WTC11 (cell line): ENCODE results near the gene RABIF. TPM values are rescaled to one million over a fixed set of nuclear protein-coding genes. Genes with fewer than 3 reads are reported as not detected.

Experiments
- ATAC-seq: fragments of 200-7000 bp; cut with Tn5 transposase; 2 replicates; pipeline ENCODE4 v1.10.0; 2021; ENCODE audit warnings: mild to moderate bottlenecking, moderate library complexity
- CTCF ChIA-PET: fragments of 300-600 bp; sonication (Branson Sonifier 250); formaldehyde crosslinking; loops from one replicate; lab custom pipeline; 2021; ENCODE audit warnings: antibody characterized with exemption; lab: Charles Lee
- POLR2A ChIA-PET: fragments of 350-600 bp; sonication (Branson Sonifier 250); formaldehyde crosslinking; loops from one replicate; lab custom pipeline; 2021; ENCODE audit warnings: antibody characterized with exemption; lab: Charles Lee
- DNase-seq: peaks from one replicate; pipeline ENCODE4 v3.0.0; 2021; ENCODE audit warnings: low spot score
- H3K27ac Mint-ChIP-seq: 2 replicates; pipeline ENCODE4 v1.8.0; 2021; ENCODE audit warnings: mixed read lengths
- H3K27me3 Mint-ChIP-seq: 2 replicates; pipeline ENCODE4 v1.8.0; 2021; ENCODE audit warnings: low read depth, mild to moderate bottlenecking, moderate library complexity, mixed read lengths
- H3K36me3 Mint-ChIP-seq: 2 replicates; pipeline ENCODE4 v1.8.0; 2021; ENCODE audit warnings: mixed read lengths
- H3K4me1 Mint-ChIP-seq: 2 replicates; pipeline ENCODE4 v1.8.0; 2022; ENCODE audit warnings: mixed read lengths
- H3K4me3 Mint-ChIP-seq: 2 replicates; pipeline ENCODE4 v1.8.0; 2021; ENCODE audit warnings: mild to moderate bottlenecking, moderate library complexity, mixed read lengths
- H3K9me3 Mint-ChIP-seq: 2 replicates; pipeline ENCODE4 v1.8.0; 2021; ENCODE audit warnings: mixed read lengths
- ATF6 ChIP-seq: sonication (generic); formaldehyde crosslinking; IDR thresholded peaks from 2 replicates; pipeline ENCODE4 v1.8.1; 2023; ENCODE audit warnings: mild to moderate bottlenecking, missing genetic modification reagents
- CDX4 ChIP-seq: fragments of 250-450 bp; sonication (Bioruptor Pico); IDR thresholded peaks from 2 replicates; pipeline ENCODE4 v1.9.0; 2021; ENCODE audit warnings: moderate library complexity, mild to moderate bottlenecking, inconsistent platforms, borderline replicate concordance
- GRHL2 ChIP-seq: fragments of 250-450 bp; sonication (Bioruptor Pico); IDR thresholded peaks from 2 replicates; pipeline ENCODE4 v1.8.0; 2022; ENCODE audit warnings: mild to moderate bottlenecking, moderate library complexity; ENCODE audit not compliant: insufficient replicate concordance, severe bottlenecking
- MYBL2 ChIP-seq: sonication (generic); formaldehyde crosslinking; IDR thresholded peaks from 2 replicates; pipeline ENCODE4 v1.8.1; 2023; ENCODE audit warnings: mild to moderate bottlenecking, moderate library complexity, missing genetic modification reagents
- OVOL2 ChIP-seq: fragments of 250-450 bp; sonication (Bioruptor Pico); IDR thresholded peaks from 2 replicates; pipeline ENCODE4 v1.9.0; 2021; ENCODE audit warnings: mild to moderate bottlenecking, borderline replicate concordance
- RELA ChIP-seq: sonication (generic); formaldehyde crosslinking; IDR thresholded peaks from 2 replicates; pipeline ENCODE4 v1.8.1; 2022; ENCODE audit warnings: missing genetic modification reagents, mild to moderate bottlenecking, borderline replicate concordance
- STAT6 ChIP-seq: sonication (generic); formaldehyde crosslinking; conservative IDR thresholded peaks from 2 replicates; pipeline ENCODE4 v1.8.1; 2023; ENCODE audit warnings: mild to moderate bottlenecking, low read depth, missing genetic modification reagents, moderate library complexity
- TCF7 ChIP-seq: sonication (generic); formaldehyde crosslinking; IDR thresholded peaks from 2 replicates; pipeline ENCODE4 v1.8.0; 2022; ENCODE audit warnings: mild to moderate bottlenecking, low read depth, missing genetic modification reagents, moderate library complexity
- ZNF121 ChIP-seq: sonication (generic); formaldehyde crosslinking; IDR thresholded peaks from 2 replicates; pipeline ENCODE4 v1.8.0; 2023; ENCODE audit warnings: missing genetic modification reagents
- ZSCAN18 ChIP-seq: fragments of 250-450 bp; sonication (Bioruptor Pico); IDR thresholded peaks from 2 replicates; pipeline ENCODE4 v2.1.2; 2022; ENCODE audit warnings: mild to moderate bottlenecking, moderate library complexity
- total RNA-seq: library from RNA; stranded (reverse); gene quantifications from 3 replicates; pipeline ENCODE4 v1.2.3, GENCODE V29; 2021
- TF ChIP-seq, protein P1 (sequence below): sonication (generic); formaldehyde crosslinking; IDR thresholded peaks from 2 replicates; pipeline ENCODE4 v1.8.0; 2022; ENCODE audit warnings: mild to moderate bottlenecking, missing genetic modification reagents

Gene RABIF
- total RNA-seq, 1 experiment from 2014 or later: 6.6 TPM

- Mint-ChIP-seq H3K4me3 (no peak overlapping the region), H3K36me3 (peaks cover 3% of the 10 kb centered on the region), H3K4me1 (peaks cover under 1% of the 10 kb centered on the region), H3K9me3 (no peaks in the 10 kb centered on the region), H3K27me3 (no peaks in the 10 kb centered on the region), H3K27ac (no peak overlapping the region)
- CTCF ChIA-PET: no interaction called here
- POLR2A ChIA-PET: no interaction called here
- ATAC-seq (no peak), DNase-seq (no peak)
- TF ChIP-seq OVOL2 (no peak), STAT6 (CRISPR knock-in tag) (no peak)
- TF ChIP-seq, protein P1, sequence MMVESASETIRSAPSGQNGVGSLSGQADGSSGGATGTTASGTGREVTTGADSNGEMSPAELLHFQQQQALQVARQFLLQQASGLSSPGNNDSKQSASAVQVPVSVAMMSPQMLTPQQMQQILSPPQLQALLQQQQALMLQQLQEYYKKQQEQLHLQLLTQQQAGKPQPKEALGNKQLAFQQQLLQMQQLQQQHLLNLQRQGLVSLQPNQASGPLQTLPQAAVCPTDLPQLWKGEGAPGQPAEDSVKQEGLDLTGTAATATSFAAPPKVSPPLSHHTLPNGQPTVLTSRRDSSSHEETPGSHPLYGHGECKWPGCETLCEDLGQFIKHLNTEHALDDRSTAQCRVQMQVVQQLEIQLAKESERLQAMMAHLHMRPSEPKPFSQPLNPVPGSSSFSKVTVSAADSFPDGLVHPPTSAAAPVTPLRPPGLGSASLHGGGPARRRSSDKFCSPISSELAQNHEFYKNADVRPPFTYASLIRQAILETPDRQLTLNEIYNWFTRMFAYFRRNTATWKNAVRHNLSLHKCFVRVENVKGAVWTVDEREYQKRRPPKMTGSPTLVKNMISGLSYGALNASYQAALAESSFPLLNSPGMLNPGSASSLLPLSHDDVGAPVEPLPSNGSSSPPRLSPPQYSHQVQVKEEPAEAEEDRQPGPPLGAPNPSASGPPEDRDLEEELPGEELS (CRISPR knock-in tag): no peak
These were observed 8.9 kb downstream of the RABIF start for GRCh38 chr1:202880062-202880461.

GRCh38 chr1:202879128-202879527 lies 9.8 kb downstream of the RABIF start:
- H3K36me3 Mint-ChIP-seq: peaks cover 3% of the 10 kb centered on the region
- DNase-seq: no peak
- no peak overlapping the region for H3K4me3 Mint-ChIP-seq
- ATAC-seq: no peak
- no peak overlapping the region; the same call in 1 of the 2 replicates for H3K27ac Mint-ChIP-seq
- H3K9me3 Mint-ChIP-seq: no peaks in the 10 kb centered on the region
- no peaks in the 10 kb centered on the region for H3K27me3 Mint-ChIP-seq
- TF ChIP-seq ATF6 (no peak), RELA (no peak), CDX4 (CRISPR knock-in tag) (no peak), TCF7 (CRISPR knock-in tag) (no peak), ZNF121 (CRISPR knock-in tag) (peak; percentile 73; the same call in 1 of the 2 replicates)
- ChIA-PET POLR2A (no interaction called here), CTCF (no interaction called here)
- H3K4me1 Mint-ChIP-seq: no peaks in the 10 kb centered on the region

DNA sequence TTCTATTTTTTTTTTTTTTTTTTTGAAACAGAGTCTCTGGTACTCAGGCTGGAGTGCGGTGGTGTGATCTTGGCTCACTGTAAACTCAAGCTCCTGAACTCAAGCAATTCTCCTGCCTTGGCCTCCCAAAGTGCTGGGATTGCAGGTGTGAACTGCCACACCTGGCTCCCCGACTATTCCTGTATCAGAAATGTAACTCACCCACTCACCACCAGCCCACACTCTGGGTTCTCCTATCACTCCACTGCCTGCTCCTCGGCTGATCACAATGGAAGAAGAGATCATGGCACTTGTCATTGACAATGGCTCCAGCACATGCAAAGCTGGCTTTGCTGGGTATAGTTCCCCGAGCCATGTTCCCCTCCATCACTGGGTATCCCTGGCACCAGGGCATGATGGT lies 15.9 kb downstream of the RABIF start:
- Mint-ChIP-seq H3K9me3 (no peaks in the 10 kb centered on the region), H3K4me1 (no peaks in the 10 kb centered on the region), H3K27me3 (no peaks in the 10 kb centered on the region), H3K4me3 (no peak overlapping the region), H3K36me3 (no peaks in the 10 kb centered on the region; the same call in 1 of the 2 replicates), H3K27ac (no peak overlapping the region; the same call in 1 of the 2 replicates)
- TF ChIP-seq ZSCAN18 (CRISPR knock-in tag) (no peak), ATF6 (no peak), MYBL2 (CRISPR knock-in tag) (no peak), GRHL2 (CRISPR knock-in tag) (no peak)
- ATAC-seq: no peak
- ChIA-PET CTCF (no interaction called here), POLR2A (no interaction called here)
- DNase-seq: no peak
